Measurements from ENCODE around the gene COX20. TPM values are rescaled to one million over a fixed set of nuclear protein-coding genes. Genes with fewer than 3 reads are reported as not detected.
"Not testable (repeated sequence)": the region's sequence is repeated elsewhere in the genome, so short reads cannot be mapped to it uniquely, and the experiment has no call there.

COX20 gene
- total RNA-seq, 2 donors from 2014 or later: 23.5 to 28.1 TPM

- Mint-ChIP-seq H3K27ac (no peak overlapping the region), H3K9me3 (no peaks in the 10 kb centered on the region), H3K36me3 (no peaks in the 10 kb centered on the region)
- ATAC-seq (no peak), DNase-seq (ENCODE audit: low spot score in 2 of 2) (no peak)
Observed at GRCh38 chr1:244813327-244813726, 22.1 kb upstream of the COX20 start.

- no peak for DNase-seq (ENCODE audit: low spot score in 2 of 2)
- no peak for ATAC-seq
- H3K27ac Mint-ChIP-seq: peak overlapping the region in 1 of 2 donors; percentile 36
- no peaks in the 10 kb centered on the region for H3K9me3 Mint-ChIP-seq
- no peaks in the 10 kb centered on the region for H3K36me3 Mint-ChIP-seq
Observed at GRCh38 chr1:244815600-244816099, 19.8 kb upstream of the COX20 start.

- no peaks in the 10 kb centered on the region for H3K36me3 Mint-ChIP-seq
- no peaks in the 10 kb centered on the region for H3K9me3 Mint-ChIP-seq
- no peak overlapping the region for H3K27ac Mint-ChIP-seq
- ATAC-seq: no peak
- no peak for DNase-seq (ENCODE audit: low spot score in 2 of 2)
Observed at GRCh38 chr1:244817415-244817894, 18.0 kb upstream of the COX20 start.

- H3K9me3 Mint-ChIP-seq: no peaks in the 10 kb centered on the region
Observed at GRCh38 chr1:244820131-244820530, 15.3 kb upstream of the COX20 start.

GRCh38 chr1:244821134-244821533 lies 14.3 kb upstream of the COX20 start:
- Mint-ChIP-seq H3K27ac (no peak overlapping the region), H3K36me3 (no peaks in the 10 kb centered on the region), H3K9me3 (no peaks in the 10 kb centered on the region)
- no peak for ATAC-seq
- no peak for DNase-seq (ENCODE audit: low spot score in 2 of 2)

More at GRCh38 chr1:244820131-244820530, 15.3 kb upstream of the COX20 start:
- Mint-ChIP-seq H3K36me3 (no peaks in the 10 kb centered on the region), H3K27ac (no peak overlapping the region)
- DNase-seq (ENCODE audit: low spot score in 2 of 2) (no peak), ATAC-seq (no peak)

GRCh38 chr1:244822878-244823277 lies 12.6 kb upstream of the COX20 start:
- no peak for DNase-seq (ENCODE audit: low spot score in 2 of 2)
- no peaks in the 10 kb centered on the region for H3K9me3 Mint-ChIP-seq

GRCh38 chr1:244826712-244827111 lies 8.7 kb upstream of the COX20 start:
- no peaks in the 10 kb centered on the region for H3K9me3 Mint-ChIP-seq
- DNase-seq (ENCODE audit: low spot score in 2 of 2) (no peak), ATAC-seq (no peak)
- no peaks in the 10 kb centered on the region for H3K36me3 Mint-ChIP-seq
- no peak overlapping the region for H3K27ac Mint-ChIP-seq

More at GRCh38 chr1:244822878-244823277, 12.6 kb upstream of the COX20 start:
- no peak for ATAC-seq
- no peaks in the 10 kb centered on the region for H3K36me3 Mint-ChIP-seq
- no peak overlapping the region for H3K27ac Mint-ChIP-seq

- H3K27ac Mint-ChIP-seq: no peak overlapping the region
- ATAC-seq: no peak
- no peaks in the 10 kb centered on the region for H3K36me3 Mint-ChIP-seq
- DNase-seq (ENCODE audit: low spot score in 2 of 2): no peak
- no peaks in the 10 kb centered on the region for H3K9me3 Mint-ChIP-seq
Observed at GRCh38 chr1:244830639-244831038, 4.8 kb upstream of the COX20 start.

- Mint-ChIP-seq H3K36me3 (peaks cover 14 to 23% of the 10 kb centered on the region in 2 donors), H3K27ac (peak overlapping the region in 1 of 2 donors; percentile 93)
Observed at GRCh38 chr1:244833260-244833659, 2.2 kb upstream of the COX20 start.

GRCh38 chr1:244833734-244834542 lies 1.5 kb upstream of the COX20 start:
- Mint-ChIP-seq H3K9me3 (peaks cover 3 to 4% of the 10 kb centered on the region in 2 donors), H3K27ac (peak overlapping the region; percentile 92 to 93), H3K36me3 (peaks cover 18 to 30% of the 10 kb centered on the region in 2 donors)
- peak; percentile 16 to 21 for ATAC-seq
- DNase-seq (ENCODE audit: low spot score in 2 of 2): peak in 1 of 2 donors; percentile 30

More at GRCh38 chr1:244833260-244833659, 2.2 kb upstream of the COX20 start:
- H3K9me3 Mint-ChIP-seq; ATAC-seq; DNase-seq (ENCODE audit: low spot score in 2 of 2): not testable (repeated sequence)

- Mint-ChIP-seq H3K36me3 (peaks cover 18 to 30% of the 10 kb centered on the region in 2 donors), H3K9me3 (peaks cover 3 to 4% of the 10 kb centered on the region in 2 donors), H3K27ac (peak overlapping the region; percentile 92 to 93)
- ATAC-seq: peak; percentile 77 to 83
- DNase-seq (ENCODE audit: low spot score in 2 of 2): peak; percentile 85 to 95
Observed at GRCh38 chr1:244834543-244835275, 749 bp upstream of the COX20 start.

- DNase-seq (ENCODE audit: low spot score in 2 of 2) (no peak), ATAC-seq (no peak)
- H3K27ac Mint-ChIP-seq: peak overlapping the region; percentile 73 to 93
- H3K36me3 Mint-ChIP-seq: peaks cover 18 to 30% of the 10 kb centered on the region in 2 donors
- H3K9me3 Mint-ChIP-seq: peaks cover 3 to 4% of the 10 kb centered on the region in 2 donors
Observed at GRCh38 chr1:244836135-244836521, 670 bp downstream of the COX20 start.

- no peak for DNase-seq (ENCODE audit: low spot score in 2 of 2)
- ATAC-seq: no peak
- Mint-ChIP-seq H3K36me3 (peaks cover 18 to 30% of the 10 kb centered on the region in 2 donors), H3K9me3 (peaks cover 3 to 4% of the 10 kb centered on the region in 2 donors), H3K27ac (peak overlapping the region; percentile 73 to 93)
Observed at GRCh38 chr1:244836584-244836983, 1.1 kb downstream of the COX20 start.

GRCh38 chr1:244837597-244838258 lies 2.3 kb downstream of the COX20 start:
- H3K27ac Mint-ChIP-seq: peak overlapping the region; percentile 88 to 93
- peaks cover 18 to 30% of the 10 kb centered on the region in 2 donors for H3K36me3 Mint-ChIP-seq
- H3K9me3 Mint-ChIP-seq: peaks cover 3 to 4% of the 10 kb centered on the region in 2 donors
- ATAC-seq (no peak), DNase-seq (ENCODE audit: low spot score in 2 of 2) (no peak)

- DNase-seq (ENCODE audit: low spot score in 2 of 2) (no peak), ATAC-seq (no peak)
- Mint-ChIP-seq H3K36me3 (peaks cover 18 to 37% of the 10 kb centered on the region in 2 donors), H3K27ac (peak overlapping the region; percentile 65 to 93), H3K9me3 (peaks cover 3 to 4% of the 10 kb centered on the region in 2 donors)
Observed at GRCh38 chr1:244839656-244840055, 4.2 kb downstream of the COX20 start.

- peaks cover 3 to 4% of the 10 kb centered on the region in 2 donors for H3K9me3 Mint-ChIP-seq
- ATAC-seq (no peak), DNase-seq (ENCODE audit: low spot score in 2 of 2) (no peak)
- H3K36me3 Mint-ChIP-seq: peaks cover 18 to 43% of the 10 kb centered on the region in 2 donors
- peak overlapping the region; percentile 19 to 93 for H3K27ac Mint-ChIP-seq
Observed at GRCh38 chr1:244840219-244840794, 4.8 kb downstream of the COX20 start.

All from activated naive CD4-positive, alpha-beta T cell treated with anti-CD3 and anti-CD28 coated beads, Interleukin-2, amount 50 U/mL, for 72 hours (primary cell).